HG03108 (cell line): ENCODE measurements around the gene CES4A.

Experiments used
- ATAC-seq: cut with Tn5 transposase; IDR thresholded peaks from one replicate; pipeline ENCODE4 v1.9.1; 2021; ENCODE audit warnings: moderate library complexity; ENCODE audit not compliant: unreplicated experiment

CES4A gene

DNA sequence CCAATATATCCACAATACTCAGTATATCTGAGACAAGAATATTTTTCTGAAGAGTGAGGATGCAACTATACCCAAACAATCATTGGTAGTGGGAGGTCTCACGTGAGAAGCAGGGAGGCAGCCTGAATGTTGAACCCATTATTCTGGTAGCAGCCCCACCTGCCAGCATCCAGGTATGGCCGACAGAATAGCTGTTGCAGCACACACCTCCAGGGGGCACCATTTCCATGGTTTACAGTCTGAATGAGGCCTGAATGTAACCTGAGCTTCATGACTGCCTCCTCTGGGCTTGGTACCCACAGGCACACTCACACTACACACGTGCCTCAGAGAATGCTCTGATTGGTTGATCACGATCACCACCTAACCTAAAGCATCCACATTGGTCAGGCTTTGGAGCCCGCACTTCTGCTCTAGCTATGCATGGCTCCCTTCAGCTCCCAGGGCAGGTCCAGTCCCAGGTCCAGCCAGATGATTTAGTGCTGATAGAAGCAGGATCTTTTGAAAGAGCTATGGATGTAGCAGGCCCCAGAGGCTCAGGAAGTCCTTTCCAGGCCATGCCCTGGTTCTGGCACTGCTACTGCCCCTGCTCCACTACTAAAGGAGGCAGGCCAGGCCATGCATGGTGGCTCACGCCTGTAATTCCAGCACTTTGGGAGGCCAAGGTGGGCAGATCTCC, 29.6 kb downstream of the CES4A start:
- ATAC-seq: peak; percentile 69

DNA sequence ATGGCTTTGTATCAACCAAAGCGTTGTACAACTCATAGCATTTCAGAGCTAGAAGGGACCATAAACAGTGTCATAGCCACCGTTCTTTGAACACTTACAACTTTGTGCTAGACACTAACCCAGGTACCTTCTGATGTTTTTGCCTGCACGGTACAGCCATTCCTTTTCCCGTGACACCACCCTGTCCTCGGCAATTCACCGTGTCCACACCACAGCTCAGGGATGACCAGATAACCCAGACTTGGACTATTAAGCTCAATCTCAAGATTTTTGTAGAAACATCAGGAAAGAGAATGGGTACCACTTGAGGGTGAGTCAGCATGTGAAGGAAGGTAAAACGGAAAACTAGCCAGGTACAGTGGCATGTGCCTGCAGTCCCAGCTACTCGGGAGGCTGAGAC, 30.8 kb downstream of the CES4A start:
- ATAC-seq: no peak

GRCh38 chr16:67021321-67021720, 32.9 kb downstream of the CES4A start:
- no peak for ATAC-seq

- ATAC-seq: no peak
Measured at GRCh38 chr16:67022531-67023214, 34.3 kb downstream of the CES4A start.

- ATAC-seq: no peak
Measured at GRCh38 chr16:67023689-67024088, 35.3 kb downstream of the CES4A start.

- no peak for ATAC-seq
Measured at GRCh38 chr16:67024384-67025209, 36.2 kb downstream of the CES4A start.

- no peak for ATAC-seq
Measured at GRCh38 chr16:67025210-67025550, 36.8 kb downstream of the CES4A start.

DNA sequence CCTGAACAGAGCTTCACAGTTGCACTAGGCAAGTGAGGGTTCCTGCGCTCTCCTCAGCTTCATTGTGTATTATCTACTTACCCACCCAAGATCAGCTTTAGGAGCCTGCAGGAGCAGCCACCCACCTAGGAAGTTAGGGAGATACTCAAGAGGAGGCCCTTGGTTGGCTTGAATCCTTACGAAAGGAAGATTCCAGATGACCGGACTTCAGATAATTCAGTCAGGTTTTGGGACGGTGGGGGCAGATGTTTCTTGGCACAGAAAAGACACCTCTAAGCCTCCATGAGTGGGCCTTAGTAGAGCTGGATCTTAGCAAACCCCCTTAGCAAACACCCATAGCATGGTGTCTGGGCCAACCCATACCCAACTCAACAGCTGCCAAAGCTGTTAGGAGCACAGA, 38.2 kb downstream of the CES4A start:
- ATAC-seq: no peak

DNA sequence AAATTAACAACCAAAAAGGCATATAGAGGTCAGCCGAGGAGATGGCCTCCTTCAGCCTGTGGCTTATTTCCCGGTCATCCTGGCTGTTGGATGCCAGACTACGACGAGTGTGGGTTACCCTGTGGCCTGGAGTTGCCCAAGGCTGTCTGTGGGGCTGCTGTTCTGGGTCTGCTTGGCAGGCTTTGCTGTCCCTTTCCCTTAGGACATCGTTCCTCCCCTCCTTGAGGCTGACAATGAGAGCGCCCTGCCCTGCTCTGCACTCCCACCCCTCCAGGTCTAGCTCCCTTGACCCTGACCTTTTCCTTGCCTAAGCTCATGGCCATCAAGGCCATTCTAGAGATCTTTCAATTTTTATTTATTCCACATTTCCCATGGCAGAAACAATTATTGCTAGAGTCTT, 38.7 kb downstream of the CES4A start:
- ATAC-seq: no peak

GRCh38 chr16:67028167-67028695, 39.8 kb downstream of the CES4A start:
- no peak for ATAC-seq

GRCh38 chr16:67028696-67029253, 40.4 kb downstream of the CES4A start, which contains the start of gene CBFB:
Gene CBFB (plus strand): TSS chr16:67029149. CDS start chr16:67029408, 259 bp downstream.
- ATAC-seq: peak; percentile 63

GRCh38 chr16:67029254-67030096, 41.1 kb downstream of the CES4A start:
- peak; percentile 41 for ATAC-seq

- no peak for ATAC-seq
Measured at GRCh38 chr16:67030221-67030962, 42.0 kb downstream of the CES4A start.

DNA sequence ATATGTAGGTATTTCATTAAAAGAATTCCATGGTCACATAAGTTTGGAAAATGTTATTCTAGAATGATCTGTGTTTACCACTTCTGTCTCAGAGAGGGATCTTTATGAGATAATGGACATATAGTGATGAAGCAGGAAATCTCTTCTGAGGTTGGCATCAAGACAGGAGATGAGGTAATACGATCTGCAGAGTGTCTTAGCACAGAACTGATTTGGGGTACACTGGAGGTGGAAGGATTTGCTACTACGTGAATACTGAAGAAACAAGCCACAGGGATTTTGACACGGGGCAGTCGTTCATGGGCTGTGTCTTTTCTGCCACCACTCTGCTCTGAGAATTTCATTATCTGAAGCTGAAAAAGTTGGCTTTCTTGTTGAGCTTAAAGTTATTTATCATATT, 46.1 kb downstream of the CES4A start:
- no peak for ATAC-seq

GRCh38 chr16:67035364-67035763, 47.0 kb downstream of the CES4A start:
- ATAC-seq: no peak

GRCh38 chr16:67036323-67036741, 47.9 kb downstream of the CES4A start:
- ATAC-seq: no peak

GRCh38 chr16:67039260-67040020, 51.1 kb downstream of the CES4A start:
- peak; percentile 66 for ATAC-seq

GRCh38 chr16:67040166-67040565, 51.8 kb downstream of the CES4A start:
- no peak for ATAC-seq

- ATAC-seq: no peak
Measured at GRCh38 chr16:67040906-67041305, 52.5 kb downstream of the CES4A start.
